Measurements from ENCODE around the gene DHRSX. TPM values are rescaled to one million over a fixed set of nuclear protein-coding genes. Genes with fewer than 3 reads are reported as not detected.
"Not testable (repeated sequence)": the region's sequence is repeated elsewhere in the genome, so short reads cannot be mapped to it uniquely, and the experiment has no call there.

DHRSX gene
- polyA plus RNA-seq, 5 donors, result 22.5 to 28.9 (median 24.0) TPM

- no peak for DNase-seq
Observed at GRCh38 chrX:2458309-2458708, 42.5 kb downstream of the DHRSX start.

GRCh38 chrX:2457289-2458133 is 43.3 kb downstream of the DHRSX start:
- no peak for DNase-seq

- DNase-seq, result not testable (repeated sequence)
Observed at GRCh38 chrX:2456091-2456490, 44.7 kb downstream of the DHRSX start.

GRCh38 chrX:2454620-2455019 is 46.2 kb downstream of the DHRSX start:
- not testable (repeated sequence) for DNase-seq

GRCh38 chrX:2452799-2453198 is 48.0 kb downstream of the DHRSX start:
- DNase-seq, result no peak

GRCh38 chrX:2452317-2452784 is 48.4 kb downstream of the DHRSX start:
- no peak for DNase-seq

- DNase-seq, result no peak
Observed at GRCh38 chrX:2451501-2452316, 49.1 kb downstream of the DHRSX start.

- DNase-seq, result no peak
Observed at GRCh38 chrX:2450681-2451080, 50.1 kb downstream of the DHRSX start.

- no peak for DNase-seq
Observed at GRCh38 chrX:2449135-2449886, 51.5 kb downstream of the DHRSX start.

GRCh38 chrX:2447484-2447883 is 53.3 kb downstream of the DHRSX start:
- no peak for DNase-seq

GRCh38 chrX:2446815-2447214 is 54.0 kb downstream of the DHRSX start:
- DNase-seq, result no peak

- DNase-seq, result no peak
Observed at GRCh38 chrX:2445662-2446623, 54.8 kb downstream of the DHRSX start.

- no peak for DNase-seq
Observed at GRCh38 chrX:2442694-2443093, 58.1 kb downstream of the DHRSX start.

GRCh38 chrX:2441466-2441865 is 59.3 kb downstream of the DHRSX start:
- no peak for DNase-seq

GRCh38 chrX:2439613-2440012 is 61.2 kb downstream of the DHRSX start:
- DNase-seq, result no peak

- no peak for DNase-seq
Observed at GRCh38 chrX:2435465-2435864, 65.3 kb downstream of the DHRSX start.

- DNase-seq, result no peak
Observed at GRCh38 chrX:2434270-2435163, 66.3 kb downstream of the DHRSX start.

GRCh38 chrX:2432298-2432863 is 68.4 kb downstream of the DHRSX start:
- DNase-seq, result no peak

- DNase-seq, result no peak
Observed at GRCh38 chrX:2430265-2430825, 70.4 kb downstream of the DHRSX start.
